GM18520 (cell line): ENCODE data around the gene ABLIM2.
"Not testable (repeated sequence)": the region's sequence is repeated elsewhere in the genome, so short reads cannot be mapped to it uniquely, and the experiment has no call there.

Source experiments
- ATAC-seq: cut with Tn5 transposase; IDR thresholded peaks from one replicate; pipeline ENCODE4 v1.9.1; 2021; ENCODE audit not compliant: unreplicated experiment

The ABLIM2 gene

GRCh38 chr4:7918981-7919380 is 239.6 kb downstream of the ABLIM2 start:
- no peak for ATAC-seq

GRCh38 chr4:7918187-7918586 is 240.4 kb downstream of the ABLIM2 start:
- not testable (repeated sequence) for ATAC-seq

- ATAC-seq = no peak
Measured at GRCh38 chr4:7917669-7918068, 240.9 kb downstream of the ABLIM2 start.

GRCh38 chr4:7915875-7916242 is 242.8 kb downstream of the ABLIM2 start:
- no peak for ATAC-seq
